ENCODE measurements around the gene NLGN1. TPM values are rescaled to one million over a fixed set of nuclear protein-coding genes. Genes with fewer than 3 reads are reported as not detected.

Gene NLGN1
- total RNA-seq, 1 experiment from 2014 or later: not detected

GRCh38 chr3:173923204-173923603, 525.7 kb downstream of the NLGN1 start:
- intact Hi-C loops (cut with micrococcal nuclease): no loop called here

More at GRCh38 chr3:173923204-173923603, 525.7 kb downstream of the NLGN1 start:
- DNase-seq (ENCODE audit: low read depth, low spot score): no peak
- Histone ChIP-seq H3K36me3 (ENCODE audit: control insufficient read depth in 1 of 2, insufficient read depth in 2 of 2, low read length in 2 of 2) (no peaks in the 10 kb centered on the region), H3K9me2 (ENCODE audit: insufficient read depth) (no peaks in the 10 kb centered on the region; the same call in 1 of the 2 replicates), H2AFZ (ENCODE audit: low read depth, low read length, poor library complexity, severe bottlenecking) (no peak overlapping the region), H3K27ac (ENCODE audit: low read depth, low read length) (no peak overlapping the region), H4K20me1 (ENCODE audit: insufficient read depth) (no peaks in the 10 kb centered on the region), H3K9ac (ENCODE audit: low read length) (no peak overlapping the region), H3K9me3 (ENCODE audit: control insufficient read depth in 1 of 2, insufficient read depth in 1 of 2, low read depth in 1 of 2, low read length in 2 of 2) (no peaks in the 10 kb centered on the region), H3K4me1 (ENCODE audit: control insufficient read depth in 1 of 2, insufficient read depth in 2 of 2, low read length in 2 of 2) (peaks cover 0 to 5% of the 10 kb centered on the region in 2 experiments; a peak in 1 of 4 replicates), H3K4me2 (ENCODE audit: low read length) (no peak overlapping the region), H3K4me3 (replicated peaks in 1 of 2; ENCODE audit: low read depth in 1 of 2, low read length in 2 of 2) (no peak overlapping the region), H3K79me2 (ENCODE audit: insufficient read depth, low read length) (no peaks in the 10 kb centered on the region), H3K27me3 (ENCODE audit: insufficient read depth, low read length) (no peaks in the 10 kb centered on the region)
- TF ChIP-seq SRF (IDR thresholded peaks at IDR 0.05; ENCODE audit: low read depth) (no peak), SP1 (IDR thresholded peaks at IDR 0.05; ENCODE audit: low read depth) (no peak), RAD21 (IDR thresholded peaks at IDR 0.05; ENCODE audit: low read depth) (no peak), MAX (IDR thresholded peaks at IDR 0.05) (no peak), ELF1 (IDR thresholded peaks at IDR 0.05; ENCODE audit: borderline replicate concordance, low read depth) (no peak), TCF7L2 (IDR thresholded peaks at IDR 0.05; ENCODE audit: borderline replicate concordance, extremely low read depth, insufficient read depth, insufficient read length) (no peak), FOSL1 (IDR thresholded peaks at IDR 0.05; ENCODE audit: low read depth) (no peak), CTCF (IDR thresholded peaks at IDR 0.05 in 2 of 3, conservative IDR thresholded peaks at IDR 0.05 in 1 of 3; ENCODE audit: borderline replicate concordance in 1 of 3, insufficient read depth in 1 of 3, low read depth in 2 of 3, low read length in 2 of 3) (no peak), EZH2 (IDR thresholded peaks at IDR 0.05) (no peak), REST (IDR thresholded peaks at IDR 0.05; ENCODE audit: low read depth) (no peak), POLR2A (IDR thresholded peaks at IDR 0.05; ENCODE audit: borderline replicate concordance, extremely low read depth, insufficient read depth, insufficient read length) (no peak), SIN3A (IDR thresholded peaks at IDR 0.05; ENCODE audit: low read depth) (no peak), EGR1 (IDR thresholded peaks at IDR 0.05; ENCODE audit: low read depth) (no peak), ZFX (IDR thresholded peaks at IDR 0.05) (no peak), YY1 (IDR thresholded peaks at IDR 0.05; ENCODE audit: extremely low read depth, insufficient replicate concordance, low read depth, low read length) (no peak), EZH2phosphoT487 (IDR thresholded peaks at IDR 0.05; ENCODE audit: borderline replicate concordance) (no peak), ZNF274 (IDR thresholded peaks at IDR 0.05; ENCODE audit: low read depth, low read length) (no peak), ATF3 (IDR thresholded peaks at IDR 0.05) (no peak)
- no TSS peak for BruUV-seq (replicated peaks)
- no peak for ATAC-seq
- ChIA-PET POLR2A (interaction anchor here (1.6 kb wide), 1 partner anchor 14 kb away, joined by 3 read pairs; no protein-coding TSS in a partner anchor), CTCF (no interaction called here), RAD21 (ENCODE audit: low non-redundant PET in 1 of 2, low total read pairs in 2 of 2, uncharacterized antibody in 2 of 2, unreplicated experiment in 2 of 2) (no interaction called here)
